GM19395 (cell line): Measurements from ENCODE around the gene C22orf42.
"Not testable (repeated sequence)": the region's sequence is repeated elsewhere in the genome, so short reads cannot be mapped to it uniquely, and the experiment has no call there.

Experiments used
- ATAC-seq: cut with Tn5 transposase; IDR thresholded peaks from one replicate; pipeline ENCODE4 v1.9.1; 2021; ENCODE audit warnings: mild to moderate bottlenecking, moderate library complexity; ENCODE audit not compliant: unreplicated experiment

C22orf42 gene

GRCh38 chr22:32158712-32159533 lies at the start of gene C22orf42:
Gene C22orf42 (minus strand): TSS chr22:32159303. CDS start chr22:32159215, 88 bp downstream.
- ATAC-seq: no peak

- no peak for ATAC-seq
These were observed 49.6 kb upstream of the C22orf42 start for GRCh38 chr22:32208681-32209080.

GRCh38 chr22:32207971-32208480 lies 48.9 kb upstream of the C22orf42 start:
- no peak for ATAC-seq

- no peak for ATAC-seq
These were observed 48.0 kb upstream of the C22orf42 start for GRCh38 chr22:32206774-32207758.

- no peak for ATAC-seq
These were observed 47.1 kb upstream of the C22orf42 start for GRCh38 chr22:32205974-32206773.

GRCh38 chr22:32204856-32205722 lies 46.0 kb upstream of the C22orf42 start, which contains the start of gene RFPL2:
Gene RFPL2 (minus strand): TSS chr22:32205073. CDS start chr22:32202451, 2,622 bp downstream.
- ATAC-seq: no peak

- ATAC-seq: no peak
These were observed 45.1 kb upstream of the C22orf42 start for GRCh38 chr22:32204040-32204855.

GRCh38 chr22:32203181-32204039 lies 44.3 kb upstream of the C22orf42 start:
- no peak for ATAC-seq

- ATAC-seq: no peak
These were observed 43.6 kb upstream of the C22orf42 start for GRCh38 chr22:32202539-32203180.

- ATAC-seq: no peak
These were observed 43.0 kb upstream of the C22orf42 start for GRCh38 chr22:32202161-32202538.

- ATAC-seq: no peak
These were observed 41.6 kb upstream of the C22orf42 start for GRCh38 chr22:32200752-32201151.

GRCh38 chr22:32199961-32200360 lies 40.9 kb upstream of the C22orf42 start:
- no peak for ATAC-seq

GRCh38 chr22:32199341-32199740 lies 40.2 kb upstream of the C22orf42 start:
- no peak for ATAC-seq

GRCh38 chr22:32197553-32198226 lies 38.6 kb upstream of the C22orf42 start:
- not testable (repeated sequence) for ATAC-seq

GRCh38 chr22:32195900-32196299 lies 36.8 kb upstream of the C22orf42 start:
- ATAC-seq: not testable (repeated sequence)

- not testable (repeated sequence) for ATAC-seq
These were observed 34.2 kb upstream of the C22orf42 start for GRCh38 chr22:32193346-32193745.

- ATAC-seq: not testable (repeated sequence)
These were observed 31.9 kb upstream of the C22orf42 start for GRCh38 chr22:32191021-32191420.
